MCF 10A (cell line): ENCODE results near the gene NEK4. TPM values are rescaled to one million over a fixed set of nuclear protein-coding genes. Genes with fewer than 3 reads are reported as not detected.

ENCODE experiments used
- BruUV-seq: library from RNA; stranded (reverse); fragments of 400-500 nt; replicated peaks from 2 replicates; lab custom pipeline; 2021; lab: Mats Ljungman, UMichigan
- CTCF ChIA-PET: fragments of 300-600 bp; sonication (Branson Sonifier 250); formaldehyde crosslinking; extraction: SDS; loops from one replicate; lab custom pipeline; 2021; ENCODE audit warnings: antibody characterized with exemption, inconsistent platforms; lab: Yijun Ruan, JAX
- POLR2A ChIA-PET: fragments of 300-600, 350-650 bp; sonication (Branson Sonifier 250); formaldehyde crosslinking; extraction: SDS; loops from one replicate; lab custom pipeline; 2020; ENCODE audit warnings: antibody characterized with exemption, inconsistent platforms; lab: Yijun Ruan, JAX
- DNase-seq: peaks from one replicate; pipeline ENCODE4 v3.0.0-alpha.2; 2018; ENCODE audit not compliant: unreplicated experiment
- H3K27ac Mint-ChIP-seq: one replicate; pipeline ENCODE4 v1.8.0; 2022; ENCODE audit warnings: mild to moderate bottlenecking, low read depth, mixed read lengths; ENCODE audit not compliant: unreplicated experiment
- H3K27me3 Mint-ChIP-seq: one replicate; pipeline ENCODE4 v1.8.0; 2022; ENCODE audit warnings: mixed read lengths; ENCODE audit not compliant: insufficient read depth, unreplicated experiment
- H3K36me3 Mint-ChIP-seq: one replicate; pipeline ENCODE4 v1.8.0; 2022; ENCODE audit warnings: mild to moderate bottlenecking, moderate library complexity, mixed read lengths; ENCODE audit not compliant: insufficient read depth, unreplicated experiment
- H3K4me1 Mint-ChIP-seq: one replicate; pipeline ENCODE4 v1.8.0; 2022; ENCODE audit warnings: mixed read lengths; ENCODE audit not compliant: insufficient read depth, unreplicated experiment
- H3K4me3 Mint-ChIP-seq: one replicate; pipeline ENCODE4 v1.8.0; 2022; ENCODE audit warnings: mild to moderate bottlenecking, moderate library complexity, mixed read lengths; ENCODE audit not compliant: unreplicated experiment
- H3K9me3 Mint-ChIP-seq: one replicate; pipeline ENCODE4 v1.8.0; 2022; ENCODE audit warnings: mixed read lengths; ENCODE audit not compliant: unreplicated experiment
- intact Hi-C: fragments of 100-400 bp; cut with micrococcal nuclease; formaldehyde crosslinking; loops from 2 replicates; pipeline ENCODE4 v1.14.1; 2022
- total RNA-seq: library from RNA; stranded (reverse); gene quantifications from 2 replicates; pipeline ENCODE4 v1.2.3, GENCODE V29; 2022
- TF ChIP-seq, protein P1 (sequence below): fragments of 200-600 bp; IDR thresholded peaks from one replicate; pipeline ENCODE4 v1.8.0; 2022; ENCODE audit warnings: antibody characterized with exemption, mild to moderate bottlenecking; ENCODE audit not compliant: unreplicated experiment

The NEK4 gene
- total RNA-seq, 1 experiment from 2014 or later = 24.6 TPM

DNA sequence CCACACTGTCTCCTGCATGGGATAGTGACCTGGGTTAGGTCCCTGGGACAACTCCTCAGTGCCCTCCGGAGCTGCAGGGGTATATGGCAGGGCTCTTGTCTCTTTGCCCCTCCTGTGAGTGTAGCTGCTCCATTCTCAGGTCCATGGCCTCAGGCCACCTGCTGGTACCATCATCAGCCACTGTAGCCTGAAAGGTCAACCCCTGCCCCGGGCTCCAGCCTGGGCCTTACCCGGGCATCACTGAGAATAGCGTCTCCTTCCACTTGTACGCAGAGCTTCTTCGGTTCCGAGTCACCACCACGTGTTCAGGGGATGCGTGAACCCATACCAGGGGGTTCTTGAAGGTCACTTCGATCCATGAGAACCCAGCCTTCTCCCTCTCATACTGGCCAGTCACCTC is 45.9 kb upstream of the NEK4 start:
- intact Hi-C loops = no loop called here
- H3K27me3 Mint-ChIP-seq = no peaks in the 10 kb centered on the region

DNA sequence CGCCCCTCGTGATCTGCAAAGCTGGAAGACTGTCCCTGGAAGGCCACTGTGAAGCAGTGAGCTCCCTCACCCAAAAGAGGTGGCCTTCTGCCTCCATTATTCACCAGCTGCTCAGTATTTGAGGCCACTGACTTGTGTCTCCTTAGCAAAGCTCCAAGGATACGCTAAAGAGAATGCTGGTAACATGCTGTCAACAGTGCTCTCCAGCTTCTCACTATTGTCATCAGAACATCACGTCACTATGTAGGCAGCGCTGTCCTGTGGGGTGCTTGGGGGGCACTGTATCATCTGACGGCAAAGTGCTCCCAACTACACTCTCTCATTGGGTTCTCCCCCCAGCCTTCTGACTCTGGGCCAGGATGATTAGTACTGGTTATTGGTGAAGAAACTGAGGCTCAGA is 45.5 kb upstream of the NEK4 start:
- Mint-ChIP-seq H3K27me3 (no peaks in the 10 kb centered on the region), H3K4me3 (no peak overlapping the region), H3K9me3 (no peaks in the 10 kb centered on the region), H3K36me3 (no peaks in the 10 kb centered on the region), H3K27ac (no peak overlapping the region), H3K4me1 (no peaks in the 10 kb centered on the region)
- DNase-seq = no peak
- no TSS peak for BruUV-seq
- intact Hi-C loops = no loop called here
- TF ChIP-seq, protein P1, sequence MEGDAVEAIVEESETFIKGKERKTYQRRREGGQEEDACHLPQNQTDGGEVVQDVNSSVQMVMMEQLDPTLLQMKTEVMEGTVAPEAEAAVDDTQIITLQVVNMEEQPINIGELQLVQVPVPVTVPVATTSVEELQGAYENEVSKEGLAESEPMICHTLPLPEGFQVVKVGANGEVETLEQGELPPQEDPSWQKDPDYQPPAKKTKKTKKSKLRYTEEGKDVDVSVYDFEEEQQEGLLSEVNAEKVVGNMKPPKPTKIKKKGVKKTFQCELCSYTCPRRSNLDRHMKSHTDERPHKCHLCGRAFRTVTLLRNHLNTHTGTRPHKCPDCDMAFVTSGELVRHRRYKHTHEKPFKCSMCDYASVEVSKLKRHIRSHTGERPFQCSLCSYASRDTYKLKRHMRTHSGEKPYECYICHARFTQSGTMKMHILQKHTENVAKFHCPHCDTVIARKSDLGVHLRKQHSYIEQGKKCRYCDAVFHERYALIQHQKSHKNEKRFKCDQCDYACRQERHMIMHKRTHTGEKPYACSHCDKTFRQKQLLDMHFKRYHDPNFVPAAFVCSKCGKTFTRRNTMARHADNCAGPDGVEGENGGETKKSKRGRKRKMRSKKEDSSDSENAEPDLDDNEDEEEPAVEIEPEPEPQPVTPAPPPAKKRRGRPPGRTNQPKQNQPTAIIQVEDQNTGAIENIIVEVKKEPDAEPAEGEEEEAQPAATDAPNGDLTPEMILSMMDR = no peak
- ChIA-PET POLR2A (no interaction called here), CTCF (interaction anchor here (1.0 to 2.4 kb wide), 3 partner anchors 17 to 67 kb away, joined by 5 to 9 read pairs (median 5); no protein-coding TSS in a partner anchor)

More for the DNA sequence above, 45.9 kb upstream of the NEK4 start:
- no peak for DNase-seq
- no peak overlapping the region for H3K4me3 Mint-ChIP-seq
- no peaks in the 10 kb centered on the region for H3K36me3 Mint-ChIP-seq
- BruUV-seq = no TSS peak
- POLR2A ChIA-PET = interaction anchor here (0.6 kb wide), 1 partner anchor 37 kb away, joined by 3 read pairs; no protein-coding TSS in a partner anchor
- H3K9me3 Mint-ChIP-seq = no peaks in the 10 kb centered on the region
- TF ChIP-seq, protein P1 = no peak
- CTCF ChIA-PET = interaction anchor here (2.0 to 2.4 kb wide), 2 partner anchors 18 to 22 kb away, joined by 5 to 9 read pairs; no protein-coding TSS in a partner anchor
- no peak overlapping the region for H3K27ac Mint-ChIP-seq
- no peaks in the 10 kb centered on the region for H3K4me1 Mint-ChIP-seq

DNA sequence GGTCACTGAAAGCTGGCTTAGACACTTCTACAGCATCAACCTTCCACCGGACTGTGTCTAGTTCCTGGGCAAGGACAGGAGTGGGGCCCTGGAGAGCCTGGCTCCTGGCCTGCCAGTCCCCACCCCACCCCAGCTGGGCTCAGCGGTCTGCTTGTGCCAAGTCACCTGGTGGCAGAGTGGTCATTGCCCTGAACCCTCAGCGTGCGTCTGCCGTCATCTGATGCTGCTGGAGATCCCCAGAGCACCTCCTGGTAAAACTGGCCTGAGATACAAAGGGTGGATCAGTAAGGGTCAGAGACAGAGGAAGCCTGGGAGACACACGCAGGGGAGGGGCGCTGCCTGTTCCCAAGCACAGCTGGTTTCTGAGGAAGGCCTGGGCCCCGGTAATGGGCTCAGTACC is 43.1 kb upstream of the NEK4 start:
- H3K36me3 Mint-ChIP-seq = no peaks in the 10 kb centered on the region
- no peak overlapping the region for H3K27ac Mint-ChIP-seq
- H3K4me3 Mint-ChIP-seq = no peak overlapping the region
- ChIA-PET POLR2A (no interaction called here), CTCF (interaction anchor here (0.9 kb wide), 1 partner anchor 14 kb away, joined by 5 read pairs; no protein-coding TSS in a partner anchor)
- H3K27me3 Mint-ChIP-seq = peaks cover 10% of the 10 kb centered on the region
- DNase-seq = no peak
- TF ChIP-seq, protein P1 = no peak
- H3K4me1 Mint-ChIP-seq = no peaks in the 10 kb centered on the region
- intact Hi-C loops = no loop called here
- H3K9me3 Mint-ChIP-seq = no peaks in the 10 kb centered on the region
- no TSS peak for BruUV-seq

DNA sequence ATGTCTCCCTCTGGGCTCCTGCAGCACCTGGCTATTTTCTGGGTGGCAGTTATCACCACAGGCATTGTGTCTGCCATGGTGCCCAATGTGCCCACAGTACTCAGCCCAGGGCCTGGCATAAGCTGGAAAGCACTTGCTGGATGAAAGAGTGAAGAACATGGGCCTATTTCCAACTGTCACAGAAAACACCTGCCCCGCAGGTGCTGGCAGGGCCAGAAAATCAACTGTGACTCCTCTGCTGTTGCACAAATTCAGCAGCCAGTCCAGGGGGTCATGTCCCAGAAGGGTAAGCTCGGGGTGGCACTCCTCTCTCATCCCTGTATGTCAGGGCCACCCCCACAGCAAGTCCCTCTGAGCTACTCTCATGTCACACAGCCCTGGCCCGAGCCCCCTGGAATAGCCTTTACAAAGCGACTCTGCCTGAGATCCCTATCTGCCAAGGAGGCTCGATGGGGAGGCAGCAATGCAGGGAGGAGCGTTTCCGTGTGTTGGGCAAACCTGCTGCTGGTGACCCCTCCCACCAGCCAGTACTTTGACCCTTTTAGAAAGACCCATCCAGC is 40.8 kb upstream of the NEK4 start:
- H3K4me3 Mint-ChIP-seq = no peak overlapping the region
- no TSS peak for BruUV-seq
- H3K4me1 Mint-ChIP-seq = no peaks in the 10 kb centered on the region
- H3K36me3 Mint-ChIP-seq = no peaks in the 10 kb centered on the region
- intact Hi-C loops = no loop called here
- TF ChIP-seq, protein P1 = no peak
- ChIA-PET CTCF (interaction anchor here (0.7 to 1.8 kb wide), 5 partner anchors 10 to 91 kb away, joined by 3 to 5 read pairs (median 4); no protein-coding TSS in a partner anchor), POLR2A (interaction anchor here (0.8 kb wide), 1 partner anchor 11 kb away, joined by 4 read pairs; no protein-coding TSS in a partner anchor)
- no peaks in the 10 kb centered on the region for H3K9me3 Mint-ChIP-seq
- no peak for DNase-seq
- peaks cover 12% of the 10 kb centered on the region for H3K27me3 Mint-ChIP-seq
- no peak overlapping the region for H3K27ac Mint-ChIP-seq
